NT2/D1 (cell line): Measurements from ENCODE around the gene SMOC2.

Experiments used
- DNase-seq: peaks from one replicate; pipeline ENCODE4 v3.0.0-alpha.2; 2011; ENCODE audit warnings: low read depth, low spot score
- H3K27me3 ChIP-seq: 2 replicates; pipeline ENCODE4 v1.6.0; 2011; ENCODE audit warnings: mild to moderate bottlenecking; ENCODE audit not compliant: insufficient read length, insufficient read depth
- H3K36me3 ChIP-seq: 2 replicates; pipeline ENCODE4 v1.6.1; 2011; ENCODE audit warnings: mild to moderate bottlenecking, low read length, mixed read lengths; ENCODE audit not compliant: insufficient read depth, insufficient read length
- H3K4me1 ChIP-seq: 2 replicates; pipeline ENCODE4 v1.5.1; 2011; ENCODE audit not compliant: insufficient read depth, insufficient read length
- H3K4me3 ChIP-seq: 2 replicates; pipeline ENCODE4 v1.5.1; 2011; ENCODE audit warnings: low read depth; ENCODE audit not compliant: insufficient read length
- H3K9ac ChIP-seq: 2 replicates; pipeline ENCODE4 v1.6.0; 2011; ENCODE audit warnings: low read depth; ENCODE audit not compliant: insufficient read length
- H3K9me3 ChIP-seq: 2 replicates; pipeline ENCODE4 v1.5.1; 2011; ENCODE audit warnings: mild to moderate bottlenecking, low read length; ENCODE audit not compliant: insufficient read depth
- SUZ12 ChIP-seq: IDR thresholded peaks from 2 replicates; pipeline ENCODE4 v1.6.1; 2011; ENCODE audit not compliant: insufficient read length, insufficient read depth; ENCODE audit errors: extremely low read depth
- YY1 ChIP-seq: IDR thresholded peaks from 2 replicates; pipeline ENCODE4 v1.6.1; 2011; ENCODE audit not compliant: insufficient read length, insufficient read depth
- ZNF274 ChIP-seq: IDR thresholded peaks from 2 replicates; pipeline ENCODE4 v1.6.1; 2011; ENCODE audit warnings: mild to moderate bottlenecking, low read depth, low read length

Gene SMOC2

GRCh38 chr6:168448243-168448855 lies 7.4 kb downstream of the SMOC2 start:
- no peak overlapping the region for H3K9ac ChIP-seq
- H3K4me3 ChIP-seq = no peak overlapping the region
- H3K9me3 ChIP-seq = no peaks in the 10 kb centered on the region
- TF ChIP-seq SUZ12 (no peak), YY1 (no peak), ZNF274 (no peak)
- H3K4me1 ChIP-seq = peaks cover 7% of the 10 kb centered on the region
- H3K36me3 ChIP-seq = no peaks in the 10 kb centered on the region
- H3K27me3 ChIP-seq = peaks cover 4% of the 10 kb centered on the region
- DNase-seq = no peak

GRCh38 chr6:168450917-168451316 lies 9.9 kb downstream of the SMOC2 start:
- DNase-seq = no peak
- Histone ChIP-seq H3K9ac (no peak overlapping the region), H3K9me3 (no peaks in the 10 kb centered on the region), H3K36me3 (no peaks in the 10 kb centered on the region), H3K4me3 (no peak overlapping the region), H3K27me3 (no peaks in the 10 kb centered on the region), H3K4me1 (peaks cover 7% of the 10 kb centered on the region)
- TF ChIP-seq YY1 = no peak
- TF ChIP-seq SUZ12 = no peak
- TF ChIP-seq ZNF274 = no peak

- H3K27me3 ChIP-seq = no peaks in the 10 kb centered on the region
- peaks cover 7% of the 10 kb centered on the region for H3K4me1 ChIP-seq
- H3K9me3 ChIP-seq = no peaks in the 10 kb centered on the region
- DNase-seq = no peak
- H3K9ac ChIP-seq = no peak overlapping the region
- H3K36me3 ChIP-seq = no peaks in the 10 kb centered on the region
- no peak overlapping the region for H3K4me3 ChIP-seq
- TF ChIP-seq YY1 (no peak), SUZ12 (no peak), ZNF274 (no peak)
Observed at GRCh38 chr6:168451805-168452517, 11.0 kb downstream of the SMOC2 start.

- no peaks in the 10 kb centered on the region for H3K36me3 ChIP-seq
- H3K9me3 ChIP-seq = no peaks in the 10 kb centered on the region
- H3K4me1 ChIP-seq = peaks cover 7% of the 10 kb centered on the region
- H3K4me3 ChIP-seq = no peak overlapping the region
- peak overlapping the region; percentile 61 for H3K9ac ChIP-seq
- no peak for DNase-seq
- no peaks in the 10 kb centered on the region for H3K27me3 ChIP-seq
- no peak for TF ChIP-seq SUZ12
- no peak for TF ChIP-seq ZNF274
- no peak for TF ChIP-seq YY1
Observed at GRCh38 chr6:168452685-168453377, 11.8 kb downstream of the SMOC2 start.

DNA sequence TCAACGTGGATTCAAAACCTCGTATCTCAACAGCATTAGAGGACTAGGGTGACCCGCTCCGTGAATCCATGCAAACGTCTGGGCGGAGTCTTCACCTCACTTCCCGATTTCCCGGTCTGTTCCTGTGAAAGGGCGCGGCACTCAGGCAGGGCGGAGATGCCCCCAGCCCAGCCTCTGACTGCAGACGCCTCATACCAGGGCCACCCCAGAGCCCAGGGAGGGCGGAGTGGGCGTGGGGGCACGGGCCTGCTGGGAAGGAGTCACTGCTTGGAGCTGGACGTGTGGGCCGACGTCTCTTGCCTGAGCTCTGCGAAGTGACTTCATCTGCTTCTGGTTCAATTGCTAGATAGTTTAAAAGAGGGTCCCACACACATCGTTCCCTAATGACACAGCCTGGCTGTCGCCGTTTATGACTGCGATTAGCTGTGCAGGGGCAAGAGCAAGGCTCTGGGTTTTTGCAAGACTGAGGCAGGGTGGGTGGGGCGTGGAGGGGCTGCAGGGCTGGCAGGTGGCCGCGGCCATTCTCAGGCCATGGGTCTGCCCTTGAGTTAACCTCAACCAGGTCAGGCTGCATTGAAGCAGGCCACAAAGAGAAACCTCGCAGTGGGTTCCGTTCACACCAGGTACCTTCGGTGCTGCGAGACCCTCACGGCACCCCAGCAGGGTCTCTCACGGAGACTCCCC lies 15.0 kb downstream of the SMOC2 start:
- TF ChIP-seq ZNF274 (no peak), YY1 (no peak), SUZ12 (no peak)
- Histone ChIP-seq H3K27me3 (no peaks in the 10 kb centered on the region), H3K4me3 (no peak overlapping the region), H3K4me1 (peaks cover 5% of the 10 kb centered on the region), H3K36me3 (no peaks in the 10 kb centered on the region), H3K9ac (no peak overlapping the region), H3K9me3 (no peaks in the 10 kb centered on the region)
- DNase-seq = no peak

DNA sequence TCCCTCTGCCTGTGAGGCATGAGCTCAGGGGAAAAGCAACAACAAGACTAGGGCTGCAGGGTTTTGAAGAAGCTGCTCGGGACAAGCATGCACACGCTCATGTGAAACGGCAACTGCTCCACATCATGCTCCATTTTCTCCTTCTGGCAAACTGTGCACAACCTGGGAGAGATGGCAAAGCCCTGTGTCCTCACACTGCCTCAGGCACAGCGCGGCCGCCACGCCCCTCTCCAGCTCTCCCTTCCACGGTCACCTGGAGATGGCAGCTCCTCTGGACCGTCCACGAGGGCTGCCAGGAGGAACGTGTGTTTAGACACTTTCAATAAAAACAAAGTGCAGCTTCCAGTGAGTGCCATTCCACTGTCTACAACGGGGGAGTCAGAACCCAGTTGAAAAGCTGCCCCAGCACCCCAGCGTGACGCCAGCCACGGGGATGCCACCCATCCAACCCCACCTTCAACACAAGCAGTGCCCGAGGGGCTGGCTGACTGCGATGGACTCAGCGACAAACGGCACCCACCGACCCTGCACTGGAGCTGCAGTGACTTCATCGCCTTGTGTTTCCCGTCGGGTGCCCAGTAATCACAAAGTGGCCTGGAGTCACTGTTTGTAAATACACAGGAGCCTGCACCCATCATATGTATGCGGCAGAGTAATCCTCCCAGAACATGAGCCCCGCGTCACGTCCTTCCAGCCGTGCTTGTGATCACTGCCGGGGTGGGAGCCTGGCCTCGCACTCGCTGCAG lies 16.1 kb downstream of the SMOC2 start:
- H3K36me3 ChIP-seq = no peaks in the 10 kb centered on the region
- no peaks in the 10 kb centered on the region for H3K27me3 ChIP-seq
- no peak overlapping the region for H3K9ac ChIP-seq
- H3K9me3 ChIP-seq = no peaks in the 10 kb centered on the region
- TF ChIP-seq ZNF274 (no peak), YY1 (no peak), SUZ12 (no peak)
- no peak for DNase-seq
- no peak overlapping the region for H3K4me3 ChIP-seq
- H3K4me1 ChIP-seq = peaks cover 5% of the 10 kb centered on the region

- Histone ChIP-seq H3K9me3 (no peaks in the 10 kb centered on the region), H3K4me1 (peaks cover 4% of the 10 kb centered on the region), H3K36me3 (no peaks in the 10 kb centered on the region), H3K27me3 (no peaks in the 10 kb centered on the region), H3K4me3 (no peak overlapping the region), H3K9ac (no peak overlapping the region)
- no peak for TF ChIP-seq YY1
- TF ChIP-seq ZNF274 = no peak
- TF ChIP-seq SUZ12 = no peak
- no peak for DNase-seq
Observed at GRCh38 chr6:168457653-168457934, 16.6 kb downstream of the SMOC2 start.
